DND-41 (cell line): ENCODE results near the gene ZNF615.

Experiments
- EZH2 ChIP-seq: IDR thresholded peaks from 3 replicates; pipeline ENCODE4 v1.6.1; 2012; ENCODE audit warnings: borderline replicate concordance, low read depth, mild to moderate bottlenecking, moderate library complexity, low read length, inconsistent platforms; ENCODE audit not compliant: severe bottlenecking
- TF ChIP-seq, protein P1 (sequence below): IDR thresholded peaks from 2 replicates; pipeline ENCODE4 v1.5.1; 2012; ENCODE audit warnings: borderline replicate concordance, low read length, moderate library complexity, mild to moderate bottlenecking; ENCODE audit not compliant: poor library complexity, severe bottlenecking; ENCODE audit errors: extremely low read depth

- TF ChIP-seq, protein P1, sequence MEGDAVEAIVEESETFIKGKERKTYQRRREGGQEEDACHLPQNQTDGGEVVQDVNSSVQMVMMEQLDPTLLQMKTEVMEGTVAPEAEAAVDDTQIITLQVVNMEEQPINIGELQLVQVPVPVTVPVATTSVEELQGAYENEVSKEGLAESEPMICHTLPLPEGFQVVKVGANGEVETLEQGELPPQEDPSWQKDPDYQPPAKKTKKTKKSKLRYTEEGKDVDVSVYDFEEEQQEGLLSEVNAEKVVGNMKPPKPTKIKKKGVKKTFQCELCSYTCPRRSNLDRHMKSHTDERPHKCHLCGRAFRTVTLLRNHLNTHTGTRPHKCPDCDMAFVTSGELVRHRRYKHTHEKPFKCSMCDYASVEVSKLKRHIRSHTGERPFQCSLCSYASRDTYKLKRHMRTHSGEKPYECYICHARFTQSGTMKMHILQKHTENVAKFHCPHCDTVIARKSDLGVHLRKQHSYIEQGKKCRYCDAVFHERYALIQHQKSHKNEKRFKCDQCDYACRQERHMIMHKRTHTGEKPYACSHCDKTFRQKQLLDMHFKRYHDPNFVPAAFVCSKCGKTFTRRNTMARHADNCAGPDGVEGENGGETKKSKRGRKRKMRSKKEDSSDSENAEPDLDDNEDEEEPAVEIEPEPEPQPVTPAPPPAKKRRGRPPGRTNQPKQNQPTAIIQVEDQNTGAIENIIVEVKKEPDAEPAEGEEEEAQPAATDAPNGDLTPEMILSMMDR: no peak
- no peak for TF ChIP-seq EZH2
These were observed 59.0 kb downstream of the ZNF615 start for GRCh38 chr19:51948975-51949374.
